Tongue (tissue), 2 donors: ENCODE data around the gene TGFBR2. TPM values are rescaled to one million over a fixed set of nuclear protein-coding genes. Genes with fewer than 3 reads are reported as not detected.

Experiments used
- DNase-seq: peaks from one replicate; pipeline ENCODE4 v3.0.0-alpha.2; 2015
- total RNA-seq: library from RNA; depleted of rRNA; stranded (reverse); fragments of >200 nt; gene quantifications from one replicate; pipeline ENCODE4 v1.2.3, GENCODE V29; 2014

TGFBR2 gene
- total RNA-seq, 1 donor from 2014 or later, result 98.7 TPM

GRCh38 chr3:30693470-30694120, 87.2 kb downstream of the TGFBR2 start:
- peak; percentile 87 for DNase-seq

GRCh38 chr3:30694148-30694547, 87.7 kb downstream of the TGFBR2 start:
- DNase-seq, result peak; percentile 72

GRCh38 chr3:30694668-30695067, 88.3 kb downstream of the TGFBR2 start:
- no peak for DNase-seq

GRCh38 chr3:30695302-30696061, 89.1 kb downstream of the TGFBR2 start:
- no peak for DNase-seq

- DNase-seq, result peak; percentile 39
Observed at GRCh38 chr3:30696403-30696819, 90.0 kb downstream of the TGFBR2 start.

GRCh38 chr3:30696896-30697295, 90.5 kb downstream of the TGFBR2 start:
- DNase-seq, result no peak

- DNase-seq, result no peak
Observed at GRCh38 chr3:30698549-30698948, 92.1 kb downstream of the TGFBR2 start.

- DNase-seq, result no peak
Observed at GRCh38 chr3:30699927-30700326, 93.5 kb downstream of the TGFBR2 start.

GRCh38 chr3:30700702-30701321, 94.4 kb downstream of the TGFBR2 start:
- no peak for DNase-seq

GRCh38 chr3:30702038-30702827, 95.8 kb downstream of the TGFBR2 start:
- DNase-seq, result no peak

GRCh38 chr3:30702828-30703397, 96.5 kb downstream of the TGFBR2 start:
- DNase-seq, result no peak

GRCh38 chr3:30704931-30705890, 98.8 kb downstream of the TGFBR2 start:
- DNase-seq, result no peak

- no peak for DNase-seq
Observed at GRCh38 chr3:30707825-30708224, 101.4 kb downstream of the TGFBR2 start.

- DNase-seq, result no peak
Observed at GRCh38 chr3:30708472-30708871, 102.1 kb downstream of the TGFBR2 start.

- no peak for DNase-seq
Observed at GRCh38 chr3:30710017-30710416, 103.6 kb downstream of the TGFBR2 start.

- no peak for DNase-seq
Observed at GRCh38 chr3:30711151-30711550, 104.8 kb downstream of the TGFBR2 start.

- no peak for DNase-seq
Observed at GRCh38 chr3:30711867-30712266, 105.5 kb downstream of the TGFBR2 start.

- no peak for DNase-seq
Observed at GRCh38 chr3:30712991-30713390, 106.6 kb downstream of the TGFBR2 start.

GRCh38 chr3:30713885-30714503, 107.6 kb downstream of the TGFBR2 start:
- no peak for DNase-seq

- DNase-seq, result no peak
Observed at GRCh38 chr3:30719536-30719935, 113.1 kb downstream of the TGFBR2 start.
